ENCODE measurements around the gene ARSK.

ARSK gene

GRCh38 chr5:95562282-95562681 lies 7.4 kb downstream of the ARSK start:
- no peak overlapping the region for H3K27ac ChIP-seq
- no peak for DNase-seq (ENCODE audit: low read depth, low spot score)

DNA sequence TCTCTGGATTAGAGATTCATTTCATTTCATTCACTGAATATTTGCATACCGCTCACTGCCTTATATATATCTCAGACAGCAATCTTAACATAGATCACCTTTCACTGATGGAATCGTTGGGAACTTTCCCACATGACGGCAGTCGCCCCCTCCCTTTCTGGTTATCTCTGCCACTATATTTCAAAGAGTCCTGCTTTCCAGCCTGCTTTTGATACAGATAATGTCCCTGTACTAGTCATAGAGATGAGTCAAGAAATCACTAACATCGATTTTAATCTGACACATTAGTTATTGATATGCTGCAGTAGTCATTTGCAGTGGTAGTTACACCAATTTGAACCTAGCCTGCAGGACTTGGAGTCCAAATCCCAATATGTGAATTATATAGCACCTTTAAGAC lies 8.5 kb downstream of the ARSK start:
- DNase-seq (ENCODE audit: low read depth, low spot score) = no peak
- H3K27ac ChIP-seq = no peak overlapping the region

GRCh38 chr5:95564450-95564849 lies 9.5 kb downstream of the ARSK start:
- no peak for DNase-seq (ENCODE audit: low read depth, low spot score)
- no peak overlapping the region for H3K27ac ChIP-seq

DNA sequence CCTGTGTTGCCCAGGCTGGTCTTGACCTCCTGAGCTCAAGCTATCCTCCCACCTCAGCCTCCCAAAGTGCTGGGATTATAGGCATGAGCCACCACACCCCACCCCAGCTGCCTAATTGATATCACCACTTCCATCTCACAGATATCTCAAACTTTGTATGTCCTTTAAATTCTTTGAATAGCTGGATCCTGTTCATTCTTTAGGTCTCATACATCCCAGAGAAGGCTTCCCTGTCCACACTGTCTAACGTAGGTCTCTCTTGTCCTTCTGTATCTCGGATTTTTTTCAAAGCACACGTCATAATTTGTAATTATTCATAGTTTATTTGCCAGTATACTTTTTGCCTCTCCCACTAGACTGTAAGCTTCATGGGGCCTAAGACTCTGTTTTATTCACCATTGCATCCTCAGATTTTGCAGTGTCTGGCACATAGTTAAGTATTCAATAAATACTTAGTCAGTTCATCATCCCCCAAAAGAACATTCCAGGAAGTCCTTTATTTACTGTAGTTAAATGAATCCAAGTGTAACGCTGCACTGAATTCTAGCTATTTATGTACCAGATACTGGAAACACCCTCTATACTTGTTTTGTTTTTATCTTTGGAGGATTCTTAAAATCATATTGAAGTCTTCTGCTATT lies 10.5 kb downstream of the ARSK start:
- no peak for DNase-seq (ENCODE audit: low read depth, low spot score)
- H3K27ac ChIP-seq = no peak overlapping the region

DNA sequence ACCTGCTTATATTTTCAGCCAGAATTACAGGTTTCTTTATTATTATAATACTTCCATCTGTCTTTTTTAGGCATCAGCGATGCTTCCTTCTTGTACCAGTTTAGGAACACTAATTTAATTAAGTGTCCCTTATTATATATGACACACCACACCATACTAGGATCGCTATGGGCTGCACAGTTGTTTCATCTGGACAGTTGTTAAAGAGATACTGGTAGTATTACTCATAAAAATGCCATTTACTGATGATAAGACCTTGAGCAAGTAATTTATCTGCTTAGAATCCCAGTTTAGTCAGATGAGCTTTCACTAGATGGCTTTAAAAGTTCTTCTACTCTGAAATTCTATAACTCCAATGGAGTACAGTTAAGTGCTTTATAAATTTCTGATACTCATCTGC lies 17.1 kb downstream of the ARSK start:
- no peak for DNase-seq (ENCODE audit: low read depth, low spot score)
- H3K27ac ChIP-seq = no peak overlapping the region

- no peak for DNase-seq (ENCODE audit: low read depth, low spot score)
- H3K27ac ChIP-seq = no peak overlapping the region
Measured at GRCh38 chr5:95581576-95581975, 26.7 kb downstream of the ARSK start.

GRCh38 chr5:95583992-95584391 lies 29.1 kb downstream of the ARSK start:
- no peak overlapping the region for H3K27ac ChIP-seq
- no peak for DNase-seq (ENCODE audit: low read depth, low spot score)

DNA sequence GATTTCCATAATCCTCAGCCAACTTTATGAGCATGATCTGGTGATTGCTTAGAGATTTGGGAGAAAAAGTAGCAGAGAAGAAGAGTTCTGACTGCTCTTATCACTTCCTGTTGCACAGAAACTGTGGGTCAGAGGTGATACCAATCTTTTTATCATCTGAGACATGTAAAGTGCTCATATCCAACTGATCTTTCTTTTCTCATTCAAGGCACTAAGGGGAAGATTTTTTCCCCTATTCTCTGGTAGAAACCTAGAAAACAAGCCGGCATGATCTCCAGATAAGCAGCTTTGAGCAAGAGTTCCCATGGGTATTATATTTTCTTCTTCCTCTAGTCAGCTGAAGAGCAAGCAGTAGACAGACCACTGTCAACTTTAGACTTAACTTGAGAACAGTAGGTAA lies 36.0 kb downstream of the ARSK start:
- H3K27ac ChIP-seq = peak overlapping the region; percentile 55
- no peak for DNase-seq (ENCODE audit: low read depth, low spot score)

GRCh38 chr5:95591490-95591901 lies 36.6 kb downstream of the ARSK start:
- peak overlapping the region; percentile 55 for H3K27ac ChIP-seq
- DNase-seq (ENCODE audit: low read depth, low spot score) = peak; percentile 80

DNA sequence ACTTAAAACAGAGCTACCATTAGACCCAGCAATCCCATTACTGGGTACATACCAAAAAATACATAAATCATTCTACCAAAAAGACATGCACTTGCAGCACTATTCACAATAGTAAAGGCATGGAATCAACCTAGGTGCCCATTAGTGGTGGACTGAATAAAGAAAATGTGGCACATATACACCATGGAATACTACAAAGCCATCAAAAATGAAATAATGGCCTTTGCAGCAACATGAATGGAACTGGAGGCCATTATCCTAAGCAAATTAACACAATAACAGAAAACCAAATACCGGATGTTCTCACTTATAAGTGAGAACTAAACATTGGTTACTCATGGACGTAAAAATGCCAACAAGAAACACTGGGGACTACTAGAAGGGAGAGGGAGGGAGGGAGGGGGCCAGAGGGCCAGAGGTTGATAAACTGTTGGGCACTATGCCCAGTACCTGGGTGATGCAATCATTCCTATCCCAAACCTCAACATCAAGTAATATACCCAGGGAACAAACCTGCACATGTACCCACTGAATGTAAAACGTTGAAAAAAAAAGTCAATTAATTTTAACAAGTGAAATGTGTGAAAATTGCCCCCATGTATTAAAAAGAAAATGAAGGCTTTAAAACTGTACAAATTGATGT lies 40.5 kb downstream of the ARSK start:
- H3K27ac ChIP-seq = no peak overlapping the region
- no peak for DNase-seq (ENCODE audit: low read depth, low spot score)

DNA sequence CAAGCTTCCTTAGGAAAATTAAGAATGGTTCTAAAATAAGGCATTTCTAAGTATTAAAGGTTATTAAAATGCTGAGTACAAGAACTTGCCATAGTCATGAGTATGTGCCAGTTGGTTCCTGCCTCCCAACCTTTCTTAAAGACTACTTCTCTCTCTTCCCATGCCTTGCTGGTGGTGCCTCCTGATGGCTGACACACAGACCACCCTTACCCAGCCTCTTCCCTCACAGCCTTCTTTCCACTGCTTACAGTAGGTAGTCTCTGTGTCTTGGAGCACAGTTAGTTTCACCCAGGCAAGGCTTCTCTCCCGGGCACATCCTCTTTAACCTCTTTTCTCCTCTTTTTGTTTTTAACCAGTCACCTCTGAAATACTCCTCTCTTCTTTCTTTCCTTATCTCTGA lies 44.4 kb downstream of the ARSK start:
- no peak overlapping the region for H3K27ac ChIP-seq
- DNase-seq (ENCODE audit: low read depth, low spot score) = no peak

GRCh38 chr5:95600557-95600956 lies 45.7 kb downstream of the ARSK start:
- DNase-seq (ENCODE audit: low read depth, low spot score) = no peak
- no peak overlapping the region for H3K27ac ChIP-seq

DNA sequence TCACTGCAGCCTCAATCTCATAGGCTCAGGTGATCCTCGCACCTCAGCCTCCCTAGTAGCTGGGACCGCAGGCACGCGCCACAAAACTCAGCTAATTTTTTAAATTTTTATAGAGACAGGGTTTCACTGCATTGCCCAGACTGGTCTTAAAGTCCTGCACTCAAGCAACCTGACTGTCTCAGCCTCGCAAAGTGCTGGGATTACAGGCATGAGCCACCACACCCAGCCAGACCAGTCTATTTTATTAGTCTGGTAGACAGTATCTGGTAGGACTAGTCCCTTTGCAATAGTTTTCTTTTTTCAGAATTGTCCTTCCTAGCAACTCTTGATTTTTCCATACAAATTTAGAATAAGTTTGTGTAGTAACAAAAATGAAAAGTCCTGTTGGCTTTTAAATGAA lies 50.9 kb downstream of the ARSK start:
- H3K27ac ChIP-seq = no peak overlapping the region
- no peak for DNase-seq (ENCODE audit: low read depth, low spot score)

DNA sequence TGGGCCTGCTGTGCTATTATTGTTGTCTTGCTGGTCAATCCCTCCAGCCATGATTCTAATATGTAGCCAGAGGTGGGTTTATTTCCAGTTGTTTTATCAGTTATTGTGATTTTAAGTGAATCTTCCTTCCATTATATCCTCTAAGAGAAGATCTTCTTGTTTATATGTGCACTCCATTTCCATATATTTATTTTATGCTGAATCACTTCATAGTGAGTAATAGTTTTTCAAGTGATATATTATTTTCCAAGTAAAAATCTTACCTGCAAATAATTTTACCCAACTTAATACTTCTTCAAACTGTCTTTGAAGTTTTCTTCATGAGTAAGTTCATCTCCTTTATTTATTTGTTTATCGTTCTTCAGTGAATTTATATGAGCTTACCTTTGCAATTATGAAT lies 51.5 kb downstream of the ARSK start:
- DNase-seq (ENCODE audit: low read depth, low spot score) = no peak
- no peak overlapping the region for H3K27ac ChIP-seq

GRCh38 chr5:95609711-95610110 lies 54.8 kb downstream of the ARSK start:
- no peak overlapping the region for H3K27ac ChIP-seq
- no peak for DNase-seq (ENCODE audit: low read depth, low spot score)

DNA sequence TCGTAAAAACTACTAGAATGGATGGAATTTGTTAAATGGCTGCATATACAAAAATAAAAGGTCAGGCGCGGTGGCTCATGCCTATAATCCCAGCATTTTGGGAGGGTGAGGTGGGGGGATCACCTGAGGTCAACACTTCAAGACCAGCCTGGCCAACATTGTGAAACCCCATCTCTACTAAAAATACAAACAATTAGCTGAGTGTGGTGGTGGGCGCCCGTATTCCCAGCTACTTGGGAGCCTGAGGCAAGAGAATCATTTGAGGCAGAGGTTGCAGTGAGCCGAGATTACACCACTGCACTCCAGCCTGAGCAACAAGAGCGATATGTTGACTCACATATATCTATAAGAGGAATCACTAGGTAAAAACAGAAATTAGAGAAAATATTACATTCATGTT lies 55.6 kb downstream of the ARSK start:
- DNase-seq (ENCODE audit: low read depth, low spot score) = no peak
- H3K27ac ChIP-seq = no peak overlapping the region

DNA sequence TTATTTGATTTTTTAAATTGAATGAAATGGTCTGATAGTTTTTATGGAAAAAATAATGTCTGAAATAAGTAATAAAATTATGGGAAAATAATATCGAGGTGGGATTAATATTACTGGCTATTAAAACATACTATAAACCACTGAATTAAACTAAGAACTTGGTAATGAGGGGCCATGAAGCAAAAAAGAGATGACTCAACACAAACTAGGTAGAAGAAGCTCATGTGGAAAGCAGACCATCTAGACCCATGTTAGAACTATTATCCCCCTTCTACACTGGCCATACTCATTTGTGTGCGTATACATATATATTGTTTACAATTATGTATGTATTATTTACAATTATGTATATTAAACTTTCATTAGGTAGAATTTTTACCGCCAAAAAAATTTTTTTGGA lies 56.5 kb downstream of the ARSK start:
- no peak overlapping the region for H3K27ac ChIP-seq
- no peak for DNase-seq (ENCODE audit: low read depth, low spot score)

DNA sequence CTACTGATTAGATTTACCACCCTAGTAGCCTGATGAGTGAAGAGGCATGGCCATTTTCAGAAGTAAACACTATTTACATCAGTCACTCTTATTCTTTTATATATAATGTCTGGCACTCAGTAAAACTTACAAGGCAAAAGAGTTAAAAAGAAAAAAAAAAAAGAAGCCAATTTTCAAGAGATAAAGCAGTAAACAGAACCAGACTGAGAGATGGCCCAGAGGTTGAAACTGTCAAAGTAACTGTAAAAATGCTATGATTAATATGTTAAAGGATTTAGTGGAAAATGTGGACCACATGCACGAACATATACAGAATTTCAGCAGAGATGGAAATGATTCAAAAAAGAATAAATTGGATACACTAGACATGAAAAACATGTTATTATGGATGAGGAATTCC lies 58.6 kb downstream of the ARSK start:
- DNase-seq (ENCODE audit: low read depth, low spot score) = no peak
- H3K27ac ChIP-seq = no peak overlapping the region

GRCh38 chr5:95615164-95615467 lies 60.2 kb downstream of the ARSK start:
- DNase-seq (ENCODE audit: low read depth, low spot score) = no peak
- H3K27ac ChIP-seq = no peak overlapping the region

DNA sequence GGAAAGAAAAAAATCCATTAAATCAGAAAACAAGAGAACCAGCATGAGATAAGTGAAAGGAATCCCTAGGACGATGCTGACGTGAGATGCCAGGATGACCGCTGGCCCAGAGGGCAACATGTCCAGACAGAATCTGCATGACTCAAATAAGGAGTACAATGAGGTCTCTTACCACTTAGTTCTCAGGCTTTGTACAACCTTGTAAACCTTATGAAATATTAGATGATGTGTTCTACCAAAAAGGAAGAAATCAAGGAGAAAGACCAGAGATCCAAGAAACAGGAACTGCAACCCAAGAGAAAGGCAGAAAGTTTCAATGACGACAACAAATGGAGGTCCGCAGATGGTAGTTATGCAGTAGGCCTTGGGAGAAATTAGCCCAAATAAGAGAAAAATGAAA lies 62.2 kb downstream of the ARSK start:
- DNase-seq (ENCODE audit: low read depth, low spot score) = peak; percentile 86
- peak overlapping the region; percentile 77 for H3K27ac ChIP-seq

- DNase-seq (ENCODE audit: low read depth, low spot score) = no peak
- H3K27ac ChIP-seq = no peak overlapping the region
Measured at GRCh38 chr5:95619096-95619495, 64.2 kb downstream of the ARSK start.

GRCh38 chr5:95619514-95620029 lies 64.7 kb downstream of the ARSK start:
- H3K27ac ChIP-seq = no peak overlapping the region
- no peak for DNase-seq (ENCODE audit: low read depth, low spot score)
